CD4-positive, alpha-beta T cell treated with Interleukin-1 beta for 1 hour (primary cell): ENCODE results near the gene CD99L2.
"Not testable (repeated sequence)": the region's sequence is repeated elsewhere in the genome, so short reads cannot be mapped to it uniquely, and the experiment has no call there.

Source experiments
- DNase-seq, 2 donors: peaks; one replicate each; pipeline ENCODE4 v3.0.0-alpha.2; 2020 to 2022

Gene CD99L2

GRCh38 chrX:150849996-150850720 lies 48.3 kb downstream of the CD99L2 start:
- DNase-seq: no peak

GRCh38 chrX:150849486-150849885 lies 49.0 kb downstream of the CD99L2 start:
- no peak for DNase-seq

DNA sequence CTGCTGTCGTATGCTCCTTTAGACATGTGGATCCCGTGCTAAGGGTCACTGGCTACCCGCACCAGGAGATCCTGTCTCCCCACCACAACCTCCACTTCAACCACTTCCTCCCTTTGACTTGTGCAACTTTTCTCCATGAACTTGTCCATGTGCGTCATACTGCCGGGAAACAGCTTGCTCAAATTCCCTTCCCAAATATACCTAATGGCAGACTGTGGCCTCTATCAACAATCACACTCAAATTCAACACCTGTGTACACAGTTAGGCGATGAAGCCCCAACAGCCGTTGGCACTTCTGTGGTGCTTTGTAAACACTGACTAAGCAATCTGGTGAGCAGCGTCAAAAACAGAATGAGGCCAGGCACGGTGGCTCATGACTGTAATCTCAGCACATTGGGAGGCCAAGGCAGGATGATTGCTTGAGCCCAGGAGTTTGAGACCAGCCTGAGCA lies 49.5 kb downstream of the CD99L2 start:
- DNase-seq: no peak

DNA sequence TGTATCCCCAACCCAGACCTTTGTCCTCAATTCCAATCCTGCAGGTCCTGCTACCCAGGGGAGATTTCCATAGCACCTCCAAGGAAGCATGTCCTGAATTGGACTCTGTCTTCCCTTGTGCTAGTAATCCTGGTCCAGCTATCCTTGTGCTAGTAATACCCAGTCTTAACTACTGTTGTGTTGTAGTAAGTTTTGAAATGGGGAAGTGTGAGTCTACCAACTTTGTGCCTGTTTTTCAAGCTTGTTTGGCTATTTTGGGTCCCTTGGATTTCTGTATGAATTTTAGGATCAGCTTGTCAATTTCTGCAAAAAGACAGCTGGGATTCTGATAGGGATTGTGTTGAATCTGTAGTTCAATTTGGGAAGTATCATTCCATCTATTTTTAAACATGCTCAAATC lies 51.4 kb downstream of the CD99L2 start:
- no peak for DNase-seq

GRCh38 chrX:150846130-150846529 lies 52.3 kb downstream of the CD99L2 start:
- DNase-seq: no peak

GRCh38 chrX:150845091-150845490 lies 53.4 kb downstream of the CD99L2 start:
- DNase-seq: no peak

DNA sequence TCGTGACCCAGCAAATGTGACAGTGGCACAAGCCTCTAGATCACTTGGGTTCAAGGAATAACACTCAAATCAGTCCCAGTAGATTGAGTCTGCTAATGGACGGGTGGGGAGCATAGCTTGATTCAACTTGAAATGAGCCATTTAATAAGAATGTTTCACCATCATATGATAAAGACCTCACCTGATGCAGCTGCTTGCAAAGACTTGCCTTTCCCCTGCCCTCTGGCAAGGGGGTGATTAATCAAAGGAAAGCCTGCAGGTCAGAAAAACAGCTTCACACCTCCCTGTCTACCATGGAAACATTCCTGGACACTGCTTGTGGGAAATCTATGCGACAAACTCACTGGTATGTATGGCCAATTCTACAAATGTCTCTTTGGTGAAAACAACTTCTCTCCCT lies 54.5 kb downstream of the CD99L2 start:
- no peak for DNase-seq

- DNase-seq: no peak
Measured at GRCh38 chrX:150842198-150842685, 56.2 kb downstream of the CD99L2 start.

DNA sequence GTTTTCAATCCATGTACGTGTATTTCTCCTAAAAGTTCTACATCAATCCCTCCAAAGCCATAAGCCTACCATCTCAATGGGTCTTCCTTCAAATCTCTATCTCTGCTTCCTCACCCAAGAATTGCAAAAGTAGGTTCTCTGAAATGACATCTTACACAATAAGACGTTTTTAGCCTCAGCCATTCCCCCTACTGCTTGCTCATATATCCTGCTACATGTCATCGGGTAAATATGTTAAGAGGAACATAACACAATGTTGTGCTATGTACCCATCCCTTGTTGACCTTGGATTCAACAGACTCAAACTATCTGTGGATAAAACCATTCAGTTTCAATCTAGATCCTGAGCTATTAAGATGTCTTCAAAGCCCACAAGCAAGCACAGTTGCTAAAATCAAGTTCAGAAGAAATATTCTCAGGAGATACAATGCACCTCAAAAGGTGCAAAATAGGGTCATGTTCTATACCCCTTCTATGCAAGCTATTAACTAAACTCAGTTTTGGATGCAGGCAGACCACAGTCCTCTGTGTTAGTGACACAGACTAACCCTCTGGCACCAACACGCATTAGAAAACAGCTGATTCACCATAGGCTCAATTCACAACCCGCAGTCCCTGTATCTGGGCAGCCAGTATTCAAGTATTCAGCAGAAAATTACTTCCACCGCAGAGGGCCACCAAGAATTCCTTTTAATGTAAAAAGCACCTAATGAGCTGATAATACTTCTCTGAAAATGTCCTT lies 56.8 kb downstream of the CD99L2 start:
- DNase-seq: no peak

- DNase-seq: no peak
Measured at GRCh38 chrX:150837845-150838244, 60.6 kb downstream of the CD99L2 start.

DNA sequence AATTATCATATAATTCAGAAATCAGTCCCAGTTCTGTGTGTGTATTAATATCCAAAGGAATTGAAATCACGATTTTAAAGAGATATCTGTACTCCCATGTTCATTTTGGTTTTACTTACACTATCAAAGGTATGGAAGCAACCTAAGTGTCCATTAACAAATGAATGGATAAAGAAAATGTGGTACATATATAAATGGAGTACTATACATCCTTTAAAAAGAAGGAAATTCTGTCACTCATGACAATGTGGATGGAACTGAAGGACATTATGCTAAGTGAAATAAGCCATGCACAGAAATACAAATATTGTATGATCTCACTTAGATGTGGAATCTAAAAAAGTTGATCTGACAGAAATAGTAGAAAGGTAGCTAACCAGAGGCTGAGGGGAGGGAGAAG lies 63.8 kb downstream of the CD99L2 start:
- DNase-seq: no peak

GRCh38 chrX:150833454-150834056 lies 64.9 kb downstream of the CD99L2 start:
- no peak for DNase-seq

- no peak for DNase-seq
Measured at GRCh38 chrX:150831863-150832262, 66.6 kb downstream of the CD99L2 start.

- no peak for DNase-seq
Measured at GRCh38 chrX:150828785-150829184, 69.7 kb downstream of the CD99L2 start.

- not testable (repeated sequence) for DNase-seq
Measured at GRCh38 chrX:150824352-150824751, 74.1 kb downstream of the CD99L2 start.

- not testable (repeated sequence) for DNase-seq
Measured at GRCh38 chrX:150823826-150824225, 74.6 kb downstream of the CD99L2 start.

GRCh38 chrX:150821971-150822370 lies 76.5 kb downstream of the CD99L2 start:
- DNase-seq: no peak

DNA sequence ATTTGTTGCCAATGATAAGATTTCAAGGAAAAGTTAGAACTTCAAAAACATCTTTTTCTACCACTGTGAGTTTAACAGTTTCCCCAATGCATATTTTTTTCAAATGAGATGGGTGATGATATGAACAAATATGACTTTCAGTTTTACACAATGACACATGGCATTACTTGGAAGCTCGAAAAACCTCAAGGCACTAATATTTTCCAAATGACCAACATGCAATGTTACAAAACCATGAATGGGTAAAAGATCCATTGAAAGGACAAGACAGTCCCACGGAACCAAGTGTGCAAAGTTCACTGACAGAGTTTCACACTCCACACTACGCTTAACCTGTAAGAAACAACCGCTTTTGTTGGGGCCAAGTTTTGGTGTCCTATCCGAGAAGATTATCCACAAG lies 84.5 kb downstream of the CD99L2 start:
- DNase-seq: no peak

- no peak for DNase-seq
Measured at GRCh38 chrX:150806827-150807226, 91.6 kb downstream of the CD99L2 start.

DNA sequence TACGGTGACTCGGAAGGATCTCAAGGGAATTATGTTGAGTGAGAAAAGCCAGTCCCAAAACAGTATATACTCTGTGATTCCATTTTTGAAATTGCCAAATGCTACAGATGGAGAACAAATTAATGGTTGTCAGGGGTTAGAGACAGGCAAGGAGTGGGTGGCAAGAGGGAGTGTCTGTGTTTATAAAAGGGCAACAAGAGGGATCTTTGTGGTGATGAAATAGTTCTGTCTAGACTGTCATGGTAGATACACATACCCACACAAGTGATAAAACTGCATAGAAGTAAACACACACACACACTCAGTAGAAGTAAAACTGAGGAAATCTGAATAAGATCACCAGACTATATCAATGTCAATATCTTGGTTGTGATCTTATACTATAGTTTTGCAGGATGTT lies 92.7 kb downstream of the CD99L2 start:
- no peak for DNase-seq

GRCh38 chrX:150792949-150793527 lies 105.4 kb downstream of the CD99L2 start:
- DNase-seq: no peak

- no peak for DNase-seq
Measured at GRCh38 chrX:150790021-150790420, 108.4 kb downstream of the CD99L2 start.

- DNase-seq: no peak
Measured at GRCh38 chrX:150781677-150782076, 116.8 kb downstream of the CD99L2 start.
